Measurements from ENCODE around the gene GRIN2A.

The GRIN2A gene

DNA sequence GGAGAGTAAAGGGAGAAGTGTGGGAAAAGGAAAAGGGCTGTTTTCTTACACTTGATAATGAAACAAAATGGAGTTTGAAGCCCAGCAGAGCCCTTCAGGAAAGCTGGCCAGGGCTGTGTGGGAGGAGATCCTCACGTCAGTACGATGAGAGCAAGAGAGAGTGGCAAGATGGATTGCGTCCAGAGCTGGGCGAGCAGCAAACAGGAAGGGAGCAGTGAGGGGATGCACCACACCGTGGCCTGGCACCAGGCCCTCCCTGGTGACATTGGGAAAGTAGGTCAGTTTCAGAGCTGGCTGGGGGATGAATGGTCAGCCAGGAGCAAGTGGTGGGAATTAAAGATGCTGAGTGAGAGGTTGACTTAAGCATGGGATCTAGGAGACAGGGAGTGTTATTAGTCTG, 273.6 kb downstream of the GRIN2A start:
- Mint-ChIP-seq H3K36me3 (ENCODE audit: low read depth) (no peaks in the 10 kb centered on the region), H3K4me3 (no peak overlapping the region), H3K27me3 (ENCODE audit: low read depth) (no peaks in the 10 kb centered on the region), H3K4me1 (no peaks in the 10 kb centered on the region), H3K9me3 (no peaks in the 10 kb centered on the region), H3K27ac (no peak overlapping the region)
- TF ChIP-seq, protein P1, sequence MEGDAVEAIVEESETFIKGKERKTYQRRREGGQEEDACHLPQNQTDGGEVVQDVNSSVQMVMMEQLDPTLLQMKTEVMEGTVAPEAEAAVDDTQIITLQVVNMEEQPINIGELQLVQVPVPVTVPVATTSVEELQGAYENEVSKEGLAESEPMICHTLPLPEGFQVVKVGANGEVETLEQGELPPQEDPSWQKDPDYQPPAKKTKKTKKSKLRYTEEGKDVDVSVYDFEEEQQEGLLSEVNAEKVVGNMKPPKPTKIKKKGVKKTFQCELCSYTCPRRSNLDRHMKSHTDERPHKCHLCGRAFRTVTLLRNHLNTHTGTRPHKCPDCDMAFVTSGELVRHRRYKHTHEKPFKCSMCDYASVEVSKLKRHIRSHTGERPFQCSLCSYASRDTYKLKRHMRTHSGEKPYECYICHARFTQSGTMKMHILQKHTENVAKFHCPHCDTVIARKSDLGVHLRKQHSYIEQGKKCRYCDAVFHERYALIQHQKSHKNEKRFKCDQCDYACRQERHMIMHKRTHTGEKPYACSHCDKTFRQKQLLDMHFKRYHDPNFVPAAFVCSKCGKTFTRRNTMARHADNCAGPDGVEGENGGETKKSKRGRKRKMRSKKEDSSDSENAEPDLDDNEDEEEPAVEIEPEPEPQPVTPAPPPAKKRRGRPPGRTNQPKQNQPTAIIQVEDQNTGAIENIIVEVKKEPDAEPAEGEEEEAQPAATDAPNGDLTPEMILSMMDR (IDR thresholded peaks at IDR 0.05; ENCODE audit: unreplicated experiment in 3 of 3) = no peak

DNA sequence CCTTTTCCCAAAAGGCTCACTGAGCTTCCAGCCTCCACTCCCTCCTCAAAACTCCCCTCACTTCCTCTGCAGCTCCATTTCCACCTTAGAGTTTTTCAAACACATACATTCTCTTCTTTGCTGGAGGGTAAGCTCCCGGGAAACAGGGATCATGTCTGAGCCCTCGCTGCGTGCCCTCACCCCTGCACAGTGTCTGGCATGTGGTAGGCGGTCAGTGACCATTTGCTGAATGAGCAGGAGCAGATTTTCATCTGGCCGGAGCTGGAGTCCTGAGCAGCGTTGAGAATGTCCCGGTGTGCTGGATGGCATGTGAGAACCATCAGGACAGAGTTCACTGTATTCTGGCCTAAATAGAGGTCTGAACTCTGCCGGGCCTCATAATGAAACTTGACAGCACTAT, 274.5 kb downstream of the GRIN2A start:
- Mint-ChIP-seq H3K4me3 (no peak overlapping the region), H3K36me3 (ENCODE audit: low read depth) (no peaks in the 10 kb centered on the region), H3K27ac (no peak overlapping the region), H3K9me3 (no peaks in the 10 kb centered on the region), H3K4me1 (no peaks in the 10 kb centered on the region), H3K27me3 (ENCODE audit: low read depth) (no peaks in the 10 kb centered on the region)
- TF ChIP-seq, protein P1 (IDR thresholded peaks at IDR 0.05; ENCODE audit: unreplicated experiment in 3 of 3) = no peak

DNA sequence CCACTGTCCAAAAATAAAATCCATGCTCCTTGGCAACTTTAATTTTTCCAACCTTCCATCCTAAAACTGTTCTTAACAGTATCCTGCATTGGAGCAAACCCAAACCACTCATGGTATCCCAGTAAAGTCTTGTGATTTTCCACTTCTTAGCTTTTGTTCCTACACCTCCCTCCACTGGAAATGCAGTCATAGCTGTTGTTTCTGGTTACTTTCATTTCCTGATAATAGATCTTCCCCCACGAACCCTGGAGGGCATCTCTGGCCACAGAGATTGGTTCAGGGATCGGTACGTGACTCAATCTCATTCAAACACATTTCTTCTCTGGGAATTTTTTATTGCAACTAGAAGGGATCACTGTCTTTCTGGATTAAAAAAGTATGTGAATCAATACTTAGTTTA, 276.0 kb downstream of the GRIN2A start:
- TF ChIP-seq, protein P1 (IDR thresholded peaks at IDR 0.05; ENCODE audit: unreplicated experiment in 3 of 3) = no peak
- H3K4me1 Mint-ChIP-seq = no peaks in the 10 kb centered on the region
- no peak overlapping the region for H3K4me3 Mint-ChIP-seq
- no peaks in the 10 kb centered on the region for H3K36me3 Mint-ChIP-seq (ENCODE audit: low read depth)
- no peak overlapping the region for H3K27ac Mint-ChIP-seq
- no peaks in the 10 kb centered on the region for H3K27me3 Mint-ChIP-seq (ENCODE audit: low read depth)
- H3K9me3 Mint-ChIP-seq = no peaks in the 10 kb centered on the region

DNA sequence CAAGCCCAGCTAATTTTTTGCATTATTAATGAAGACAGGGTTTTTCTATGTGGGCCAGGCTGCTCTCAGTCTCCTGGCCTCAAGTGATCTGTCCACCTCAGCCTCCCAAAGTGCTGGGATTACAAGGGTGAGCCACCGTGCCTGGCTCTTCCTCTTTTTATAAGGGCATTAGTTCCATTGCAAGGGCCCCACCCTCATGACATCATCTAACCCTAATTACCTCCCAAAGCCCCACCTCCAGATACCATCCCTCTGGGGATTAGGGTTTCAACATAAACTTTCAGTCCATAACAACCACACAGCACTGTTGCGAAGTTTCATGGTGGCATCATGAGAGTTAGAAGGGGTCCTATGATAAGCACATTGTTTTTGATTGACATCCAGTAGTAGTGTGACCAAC, 277.7 kb downstream of the GRIN2A start:
- TF ChIP-seq, protein P1 (IDR thresholded peaks at IDR 0.05; ENCODE audit: unreplicated experiment in 3 of 3) = no peak
- Mint-ChIP-seq H3K4me3 (no peak overlapping the region), H3K4me1 (no peaks in the 10 kb centered on the region), H3K27ac (no peak overlapping the region), H3K27me3 (ENCODE audit: low read depth) (no peaks in the 10 kb centered on the region), H3K36me3 (ENCODE audit: low read depth) (no peaks in the 10 kb centered on the region), H3K9me3 (no peaks in the 10 kb centered on the region)

DNA sequence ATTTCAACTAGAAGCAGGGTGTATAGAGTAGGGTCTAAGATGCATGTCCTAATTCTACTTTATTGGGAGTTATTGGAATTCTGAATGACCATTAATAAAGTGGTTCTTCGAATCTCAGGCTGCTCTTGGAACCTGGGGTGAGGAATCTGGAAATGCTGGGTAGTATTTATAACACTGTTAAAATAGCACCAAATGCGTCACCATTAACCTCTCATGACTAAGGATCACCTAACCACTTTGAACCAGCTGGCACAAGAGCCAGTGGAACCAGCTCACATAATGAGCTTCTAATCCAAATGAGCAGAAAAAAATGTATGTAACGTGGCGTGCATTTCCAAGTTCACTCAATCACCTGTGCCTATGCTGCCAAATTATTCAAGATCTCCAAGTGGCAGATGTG, 281.7 kb downstream of the GRIN2A start:
- Mint-ChIP-seq H3K9me3 (no peaks in the 10 kb centered on the region), H3K4me3 (no peak overlapping the region), H3K27me3 (ENCODE audit: low read depth) (no peaks in the 10 kb centered on the region), H3K4me1 (no peaks in the 10 kb centered on the region), H3K36me3 (ENCODE audit: low read depth) (no peaks in the 10 kb centered on the region), H3K27ac (no peak overlapping the region)
- TF ChIP-seq, protein P1 (IDR thresholded peaks at IDR 0.05; ENCODE audit: unreplicated experiment in 3 of 3) = no peak

DNA sequence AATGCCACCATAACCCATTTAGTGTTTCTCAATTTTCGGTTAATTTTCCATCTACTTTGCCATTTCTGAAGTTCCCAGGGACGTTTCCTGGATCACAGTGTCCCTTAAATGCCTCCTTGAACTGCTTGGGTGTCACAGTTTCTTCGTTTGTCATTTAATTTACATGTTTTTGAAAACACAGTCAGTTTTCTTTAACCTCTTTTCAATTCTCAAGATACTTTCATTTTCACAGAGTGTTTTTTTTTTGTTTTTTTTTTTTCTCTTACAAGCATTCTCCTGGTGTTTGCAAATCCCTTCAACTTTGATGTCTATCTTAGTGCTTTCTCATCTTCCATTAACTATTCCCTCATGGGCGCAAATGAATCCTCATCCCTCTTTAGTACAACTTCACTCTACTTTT, 283.7 kb downstream of the GRIN2A start:
- H3K36me3 Mint-ChIP-seq (ENCODE audit: low read depth) = no peaks in the 10 kb centered on the region
- no peaks in the 10 kb centered on the region for H3K9me3 Mint-ChIP-seq
- TF ChIP-seq, protein P1 (IDR thresholded peaks at IDR 0.05; ENCODE audit: unreplicated experiment in 3 of 3) = no peak
- no peak overlapping the region for H3K27ac Mint-ChIP-seq
- no peak overlapping the region for H3K4me3 Mint-ChIP-seq
- no peaks in the 10 kb centered on the region for H3K4me1 Mint-ChIP-seq
- H3K27me3 Mint-ChIP-seq (ENCODE audit: low read depth) = no peaks in the 10 kb centered on the region

All from nephron (organoid).